H9 (cell line): Measurements from ENCODE around the gene PA2G4. TPM values are rescaled to one million over a fixed set of nuclear protein-coding genes. Genes with fewer than 3 reads are reported as not detected.

Experiments
- DNase-seq: peaks from one replicate; pipeline ENCODE4 v3.0.0-alpha.2; 2017
- H2AFZ ChIP-seq: one replicate; pipeline ENCODE4 v1.6.1; 2013; ENCODE audit warnings: mild to moderate bottlenecking, low read length, control low read depth, moderate library complexity
- H2AK5ac ChIP-seq: 2 replicates; pipeline ENCODE4 v1.6.1; 2013; ENCODE audit warnings: low read length, control low read depth, mixed read lengths; ENCODE audit not compliant: insufficient read length
- H2BK120ac ChIP-seq: one replicate; pipeline ENCODE4 v1.6.1; 2013; ENCODE audit warnings: low read depth, mild to moderate bottlenecking, low read length, control low read depth, inconsistent platforms; ENCODE audit not compliant: poor library complexity, severe bottlenecking
- H2BK12ac ChIP-seq: 2 replicates; pipeline ENCODE4 v1.6.1; 2013; ENCODE audit warnings: low read length, control low read depth, mixed read lengths, low read depth; ENCODE audit not compliant: insufficient read length
- H2BK15ac ChIP-seq: 2 replicates; pipeline ENCODE4 v1.6.1; 2013; ENCODE audit warnings: low read depth, low read length, control low read depth
- H2BK20ac ChIP-seq: one replicate; pipeline ENCODE4 v1.6.1; 2013; ENCODE audit warnings: low read depth, mild to moderate bottlenecking, low read length, control low read depth, inconsistent platforms; ENCODE audit not compliant: poor library complexity, severe bottlenecking
- H2BK5ac ChIP-seq: 2 replicates; pipeline ENCODE4 v1.6.1; 2013; ENCODE audit warnings: low read length, control low read depth, mixed read lengths; ENCODE audit not compliant: insufficient read length
- H3K14ac ChIP-seq: 2 replicates; pipeline ENCODE4 v1.6.1; 2013; ENCODE audit warnings: low read length, control low read depth; ENCODE audit not compliant: insufficient read depth
- H3K18ac ChIP-seq: 2 replicates; pipeline ENCODE4 v1.6.1; 2013; ENCODE audit warnings: low read depth, mild to moderate bottlenecking, mixed read lengths, low read length, control low read depth; ENCODE audit not compliant: insufficient read length
- H3K23ac ChIP-seq: 2 replicates; pipeline ENCODE4 v1.6.1; 2013; ENCODE audit warnings: low read length, control low read depth, mixed read lengths, low read depth; ENCODE audit not compliant: insufficient read length
- H3K23me2 ChIP-seq: 2 replicates; pipeline ENCODE4 v1.6.1; 2013; ENCODE audit warnings: low read depth, mild to moderate bottlenecking, mixed read lengths, low read length, control low read depth; ENCODE audit not compliant: insufficient read length, poor library complexity, severe bottlenecking
- H3K27ac ChIP-seq: 2 replicates; pipeline ENCODE4 v1.5.1; 2013; ENCODE audit warnings: low read length, control low read depth, mixed read lengths, low read depth; ENCODE audit not compliant: insufficient read length
- H3K27me3 ChIP-seq: 2 replicates; pipeline ENCODE4 v1.6.1; 2013; ENCODE audit warnings: low read length, control low read depth, inconsistent platforms; ENCODE audit not compliant: insufficient read depth
- H3K4ac ChIP-seq: 2 replicates; pipeline ENCODE4 v1.6.1; 2013; ENCODE audit warnings: low read depth, mild to moderate bottlenecking, control low read depth, inconsistent platforms, low read length, moderate library complexity
- H3K4me1 ChIP-seq: 2 replicates; pipeline ENCODE4 v1.6.1; 2013; ENCODE audit warnings: low read length, control low read depth, inconsistent platforms; ENCODE audit not compliant: insufficient read depth
- H3K4me2 ChIP-seq: 2 replicates; pipeline ENCODE4 v1.6.1; 2013; ENCODE audit warnings: low read length, control low read depth, mixed read lengths; ENCODE audit not compliant: insufficient read length, insufficient read depth
- H3K56ac ChIP-seq: 2 replicates; pipeline ENCODE4 v1.6.1; 2013; ENCODE audit warnings: low read depth, mild to moderate bottlenecking, mixed read lengths, low read length, control low read depth; ENCODE audit not compliant: insufficient read length
- H3K79me1 ChIP-seq: 2 replicates; pipeline ENCODE4 v1.6.1; 2013; ENCODE audit warnings: low read depth, mild to moderate bottlenecking, moderate library complexity, low read length, control low read depth, inconsistent platforms; ENCODE audit not compliant: insufficient read depth, poor library complexity, severe bottlenecking
- H3K79me2 ChIP-seq: 2 replicates; pipeline ENCODE4 v1.6.1; 2013; ENCODE audit warnings: low read length, control low read depth, inconsistent platforms; ENCODE audit not compliant: insufficient read depth
- H3K9ac ChIP-seq: 2 replicates; pipeline ENCODE4 v1.6.1; 2013; ENCODE audit warnings: low read length, control low read depth, mixed read lengths; ENCODE audit not compliant: insufficient read length; ENCODE audit errors: extremely low read depth
- H3K9me3 ChIP-seq: one replicate; pipeline ENCODE4 v1.6.1; 2013; ENCODE audit warnings: low read depth, low read length, inconsistent platforms; ENCODE audit not compliant: control insufficient read depth
- H3T11ph ChIP-seq: one replicate; pipeline ENCODE4 v1.6.1; 2013; ENCODE audit warnings: mild to moderate bottlenecking, low read length, control low read depth, inconsistent platforms
- H4K20me1 ChIP-seq: one replicate; pipeline ENCODE4 v1.6.1; 2013; ENCODE audit not compliant: control insufficient read depth, insufficient read length, insufficient read depth
- H4K5ac ChIP-seq: 2 replicates; pipeline ENCODE4 v1.6.1; 2013; ENCODE audit warnings: low read depth, mild to moderate bottlenecking, mixed read lengths, low read length, control low read depth; ENCODE audit not compliant: insufficient read length
- H4K8ac ChIP-seq: replicated peaks from 2 replicates; pipeline ENCODE4 v1.6.1; 2013; ENCODE audit warnings: low read length, control low read depth, mixed read lengths, low read depth; ENCODE audit not compliant: insufficient read length
- H4K91ac ChIP-seq: 2 replicates; pipeline ENCODE4 v1.6.1; 2013; ENCODE audit warnings: low read depth, mild to moderate bottlenecking, moderate library complexity, mixed read lengths, low read length, control low read depth; ENCODE audit not compliant: insufficient read length
- H3K27ac Mint-ChIP-seq, 3 experiments: 2 replicates in 2 of 3; 3 replicates in 1 of 3; pipeline ENCODE4 v1.8.0; 2020 to 2021; ENCODE audit warnings: mixed read lengths in 3 of 3, mild to moderate bottlenecking in 1 of 3, moderate library complexity in 1 of 3
- H3K27me3 Mint-ChIP-seq: 2 replicates; pipeline ENCODE4 v1.8.0; 2021; ENCODE audit warnings: low read depth, mild to moderate bottlenecking, moderate library complexity, mixed read lengths
- H3K36me3 Mint-ChIP-seq, 3 experiments: 2 replicates in 2 of 3; 3 replicates in 1 of 3; pipeline ENCODE4 v1.8.0; 2020 to 2021; ENCODE audit warnings: low read depth in 3 of 3, mixed read lengths in 3 of 3; ENCODE audit not compliant: insufficient read depth in 1 of 3
- H3K4me1 Mint-ChIP-seq, 2 experiments: 2 replicates each; pipeline ENCODE4 v1.8.0; 2020; ENCODE audit warnings: mixed read lengths in 2 of 2
- H3K4me3 Mint-ChIP-seq, 2 experiments: 2 replicates in 1 of 2; 3 replicates in 1 of 2; pipeline ENCODE4 v1.8.0; 2020 to 2021; ENCODE audit warnings: mild to moderate bottlenecking in 2 of 2, mixed read lengths in 2 of 2, moderate library complexity in 1 of 2
- H3K9me3 Mint-ChIP-seq, 2 experiments: 2 replicates in 1 of 2; 3 replicates in 1 of 2; pipeline ENCODE4 v1.8.0; 2020; ENCODE audit warnings: mild to moderate bottlenecking in 2 of 2, mixed read lengths in 2 of 2, moderate library complexity in 1 of 2
- CTCF ChIP-seq: fragments of 200-600 bp; sonication (generic); conservative IDR thresholded peaks from 3 replicates; pipeline ENCODE4 v1.8.0; 2021; ENCODE audit warnings: antibody characterized with exemption, mild to moderate bottlenecking
- WGBS: extraction: QIAGEN DNeasy Blood & Tissue Kit; methylation state at CpG from one replicate; pipeline ENCODE4 v1.1.7; 2013; ENCODE audit warnings: missing lambda C conversion rate, low lambda C conversion rate, mixed read lengths; ENCODE audit not compliant: insufficient read length; ENCODE audit errors: extremely low coverage; 5-methylcytosine and 5-hydroxymethylcytosine counted together
- total RNA-seq: library from RNA; stranded (reverse); gene quantifications from 2 replicates; pipeline ENCODE4 v1.2.1, GENCODE V29; 2021

PA2G4 gene
- total RNA-seq, 1 experiment from 2014 or later: 248 TPM

- no peaks in the 10 kb centered on the region for H4K20me1 ChIP-seq
- no peak overlapping the region for H2BK5ac ChIP-seq
- no peak overlapping the region for H3K4ac ChIP-seq
- H3K79me1 ChIP-seq: no peaks in the 10 kb centered on the region
- Mint-ChIP-seq H3K9me3 (no peaks in the 10 kb centered on the region; a peak in 1 of 5 replicates), H3K4me3 (peak overlapping the region; percentile 90 to 95), H3K27me3 (no peaks in the 10 kb centered on the region; the same call in 1 of the 2 replicates), H3K4me1 (peaks cover 26 to 35% of the 10 kb centered on the region in 2 experiments), H3K27ac (peak overlapping the region; percentile 90 to 95 (median 94); a peak in 6 of 7 replicates), H3K36me3 (peaks cover 18 to 27% (median 24%) of the 10 kb centered on the region in 3 experiments; a peak in 6 of 7 replicates)
- no peak overlapping the region for H3K56ac ChIP-seq
- no peak overlapping the region for H3K18ac ChIP-seq
- no peak overlapping the region for H2BK20ac ChIP-seq
- no peak overlapping the region for H3K23ac ChIP-seq
- H3K27ac ChIP-seq: no peak overlapping the region
- no CpG with 5 or more reads among the region's 8 CpGs for whole genome bisulfite sequencing
- H3K14ac ChIP-seq: peak overlapping the region; percentile 40; the same call in 1 of the 2 replicates
- no peak overlapping the region for H2BK12ac ChIP-seq
- DNase-seq: no peak
- no peak overlapping the region for H4K8ac ChIP-seq
- no peaks in the 10 kb centered on the region for H3K9me3 ChIP-seq
- H3K23me2 ChIP-seq: peaks cover 16% of the 10 kb centered on the region
- no peak overlapping the region for H2AK5ac ChIP-seq
- no peak overlapping the region for H2BK15ac ChIP-seq
- no peak overlapping the region for H4K5ac ChIP-seq
- H2BK120ac ChIP-seq: no peak overlapping the region
- 0 out of 2 replicates have a peak, but pooled peaks cover 2% of the 10 kb centered on the region for H3K4me1 ChIP-seq
- no peak overlapping the region for H2AFZ ChIP-seq
- no peaks in the 10 kb centered on the region for H3K27me3 ChIP-seq
- peak overlapping the region; percentile 83 for H3K4me2 ChIP-seq
- no peak overlapping the region for H3T11ph ChIP-seq
- H4K91ac ChIP-seq: no peak overlapping the region
- no peak for TF ChIP-seq CTCF
- H3K79me2 ChIP-seq: no peaks in the 10 kb centered on the region; the same call in 1 of the 2 replicates
- H3K9ac ChIP-seq: peak overlapping the region; percentile 82
These were observed 48.7 kb downstream of the PA2G4 start for GRCh38 chr12:56152756-56153677.
